ENCODE results near the gene KIAA1217.

GRCh38 chr10:24488631-24489030, 279.7 kb downstream of the KIAA1217 start:
- TF ChIP-seq CTCF (conservative IDR thresholded peaks at IDR 0.05; ENCODE audit: low read depth, low read length) (no peak), POLR2A (IDR thresholded peaks at IDR 0.05; ENCODE audit: low read depth, low read length) (no peak), NFE2L2 (IDR thresholded peaks at IDR 0.05; ENCODE audit: low read depth, low read length) (no peak), SMC3 (IDR thresholded peaks at IDR 0.05; ENCODE audit: low read depth, low read length) (no peak), MXI1 (IDR thresholded peaks at IDR 0.05; ENCODE audit: borderline replicate concordance, low read depth, low read length) (no peak), USF2 (IDR thresholded peaks at IDR 0.05; ENCODE audit: low read depth, low read length) (no peak), RFX5 (IDR thresholded peaks at IDR 0.05; ENCODE audit: low read depth, low read length) (no peak), CEBPB (IDR thresholded peaks at IDR 0.05; ENCODE audit: low read depth, low read length) (no peak), FOS (IDR thresholded peaks at IDR 0.05; ENCODE audit: low read depth, low read length) (no peak), RAD21 (IDR thresholded peaks at IDR 0.05; ENCODE audit: low read length) (no peak)
